Mesenchymal stem cell (in vitro differentiated cells and primary cell): ENCODE data around the gene MOSMO.

Source experiments
- DNase-seq: peaks from one replicate; pipeline ENCODE4 v3.0.0-alpha.2; 2013
- H2AFZ ChIP-seq: one replicate; pipeline ENCODE4 v1.6.1; 2013; ENCODE audit warnings: low read depth, mild to moderate bottlenecking, control low read depth, inconsistent platforms, low read length, moderate library complexity
- H2AK5ac ChIP-seq: 2 replicates; pipeline ENCODE4 v1.6.1; 2013; ENCODE audit warnings: low read length, moderate library complexity, mild to moderate bottlenecking, inconsistent platforms; ENCODE audit not compliant: severe bottlenecking
- H2BK120ac ChIP-seq: one replicate; pipeline ENCODE4 v1.6.1; 2013; ENCODE audit warnings: low read depth, mild to moderate bottlenecking, inconsistent platforms, low read length, moderate library complexity
- H2BK12ac ChIP-seq, 2 experiments: one replicate each; pipeline ENCODE4 v1.6.1; 2013; ENCODE audit warnings: inconsistent platforms in 2 of 2, low read length in 2 of 2, mild to moderate bottlenecking in 2 of 2, moderate library complexity in 2 of 2, control low read depth in 1 of 2
- H2BK15ac ChIP-seq: one replicate; pipeline ENCODE4 v1.6.1; 2013; ENCODE audit warnings: mild to moderate bottlenecking, low read depth, inconsistent platforms; ENCODE audit not compliant: poor library complexity, severe bottlenecking
- H2BK5ac ChIP-seq: 2 replicates; pipeline ENCODE4 v1.6.1; 2013; ENCODE audit warnings: low read depth, mild to moderate bottlenecking, low read length, control low read depth, inconsistent platforms; ENCODE audit not compliant: poor library complexity, severe bottlenecking
- H3K14ac ChIP-seq, 2 experiments: one replicate each; pipeline ENCODE4 v1.6.1; 2013; ENCODE audit warnings: inconsistent platforms in 2 of 2, low read length in 2 of 2, control low read depth in 1 of 2, mild to moderate bottlenecking in 1 of 2, moderate library complexity in 1 of 2
- H3K18ac ChIP-seq, 2 experiments: one replicate each; pipeline ENCODE4 v1.6.1; 2013; ENCODE audit warnings: inconsistent platforms in 2 of 2, low read length in 2 of 2, control low read depth in 1 of 2, low read depth in 1 of 2, mild to moderate bottlenecking in 1 of 2
- H3K23ac ChIP-seq, 2 experiments: one replicate each; pipeline ENCODE4 v1.6.1; 2013; ENCODE audit warnings: inconsistent platforms in 2 of 2, low read length in 2 of 2, mild to moderate bottlenecking in 2 of 2, moderate library complexity in 2 of 2, control low read depth in 1 of 2
- H3K27ac ChIP-seq: 2 replicates; pipeline ENCODE4 v1.5.1; 2013; ENCODE audit warnings: mild to moderate bottlenecking, moderate library complexity, low read length, control low read depth, inconsistent platforms; ENCODE audit not compliant: poor library complexity, severe bottlenecking
- H3K27me3 ChIP-seq, 2 experiments: 2 replicates each; pipeline versions ENCODE4 v1.6.1 to v1.7.0; 2013; ENCODE audit warnings: low read length in 2 of 2, mild to moderate bottlenecking in 2 of 2, moderate library complexity in 2 of 2, control low read depth in 1 of 2, inconsistent platforms in 1 of 2; ENCODE audit not compliant: control insufficient read depth in 1 of 2, insufficient read depth in 1 of 2
- H3K36me3 ChIP-seq, 2 experiments: 2 replicates each; pipeline versions ENCODE4 v1.6.1 to v1.7.0; 2013; ENCODE audit warnings: low read length in 2 of 2, control low read depth in 1 of 2, inconsistent platforms in 1 of 2, low read depth in 1 of 2, mild to moderate bottlenecking in 1 of 2; ENCODE audit not compliant: insufficient read depth in 2 of 2, control insufficient read depth in 1 of 2
- H3K4ac ChIP-seq, 2 experiments: one replicate each; pipeline ENCODE4 v1.6.1; 2013; ENCODE audit warnings: inconsistent platforms in 2 of 2, low read length in 2 of 2, mild to moderate bottlenecking in 2 of 2, moderate library complexity in 2 of 2, control low read depth in 1 of 2, low read depth in 1 of 2
- H3K4me1 ChIP-seq: 2 replicates; pipeline ENCODE4 v1.6.1; 2013; ENCODE audit warnings: low read depth, low read length, control low read depth; ENCODE audit not compliant: control insufficient read depth, insufficient read depth
- H3K4me2 ChIP-seq: 2 replicates; pipeline ENCODE4 v1.6.1; 2013; ENCODE audit warnings: low read length, mild to moderate bottlenecking, inconsistent platforms; ENCODE audit not compliant: poor library complexity, severe bottlenecking
- H3K4me3 ChIP-seq, 2 experiments: 2 replicates each; pipeline versions ENCODE4 v1.5.1 to v1.7.0; 2013; ENCODE audit warnings: low read length in 2 of 2, mild to moderate bottlenecking in 2 of 2, control low read depth in 1 of 2, low read depth in 1 of 2; ENCODE audit not compliant: insufficient read depth in 1 of 2
- H3K79me1 ChIP-seq: replicated peaks from 2 replicates; pipeline ENCODE4 v1.6.1; 2013; ENCODE audit warnings: mild to moderate bottlenecking, control low read depth, low read length, inconsistent platforms; ENCODE audit not compliant: poor library complexity, severe bottlenecking
- H3K9ac ChIP-seq: 2 replicates; pipeline ENCODE4 v1.7.0; 2013; ENCODE audit warnings: mild to moderate bottlenecking, low read length, moderate library complexity
- H3K9me3 ChIP-seq: 2 replicates; pipeline ENCODE4 v1.7.0; 2013; ENCODE audit warnings: mild to moderate bottlenecking, low read length; ENCODE audit not compliant: control insufficient read depth
- H4K8ac ChIP-seq: one replicate; pipeline ENCODE4 v1.6.1; 2013; ENCODE audit warnings: inconsistent platforms, mild to moderate bottlenecking, low read length, moderate library complexity
- H4K91ac ChIP-seq: one replicate; pipeline ENCODE4 v1.6.1; 2013; ENCODE audit warnings: mild to moderate bottlenecking, low read length, inconsistent platforms
- WGBS: methylation state at CpG from one replicate; pipeline ENCODE4 v1.1.7; 2013; ENCODE audit warnings: mixed read lengths; 5-methylcytosine and 5-hydroxymethylcytosine counted together

The MOSMO gene

GRCh38 chr16:22116095-22116700 lies 108.3 kb downstream of the MOSMO start:
- H3K9ac ChIP-seq = no peak overlapping the region
- WGBS = 85% methylated on average over 2 of the region's 2 CpGs
- H3K18ac ChIP-seq = no peak overlapping the region
- no peaks in the 10 kb centered on the region for H3K36me3 ChIP-seq
- H3K79me1 ChIP-seq = no peaks in the 10 kb centered on the region
- no peak overlapping the region for H2BK5ac ChIP-seq
- no peak overlapping the region for H2AFZ ChIP-seq
- no peak overlapping the region for H2BK15ac ChIP-seq
- H3K14ac ChIP-seq = no peak overlapping the region
- H3K23ac ChIP-seq = no peak overlapping the region
- H3K4me3 ChIP-seq = no peak overlapping the region
- H3K4me2 ChIP-seq = no peak overlapping the region
- H2BK12ac ChIP-seq = no peak overlapping the region
- no peak overlapping the region for H3K27ac ChIP-seq
- H3K9me3 ChIP-seq = no peaks in the 10 kb centered on the region
- H2BK120ac ChIP-seq = no peak overlapping the region
- H3K27me3 ChIP-seq = peaks cover 3 to 9% of the 10 kb centered on the region in 2 experiments
- H3K4ac ChIP-seq = no peak overlapping the region
- DNase-seq = no peak
- no peak overlapping the region for H4K91ac ChIP-seq
- H3K4me1 ChIP-seq = no peaks in the 10 kb centered on the region
- no peak overlapping the region for H4K8ac ChIP-seq
- H2AK5ac ChIP-seq = no peak overlapping the region

- H3K23ac ChIP-seq = no peak overlapping the region
- WGBS = 76% methylated on average over 2 of the region's 2 CpGs
Observed at GRCh38 chr16:22117609-22118008, 109.7 kb downstream of the MOSMO start.

GRCh38 chr16:22120440-22120839 lies 112.5 kb downstream of the MOSMO start:
- no peak for DNase-seq
- H3K4me2 ChIP-seq = no peak overlapping the region
- H3K4me1 ChIP-seq = no peaks in the 10 kb centered on the region
- H2AK5ac ChIP-seq = no peak overlapping the region
- H4K8ac ChIP-seq = no peak overlapping the region
- no peak overlapping the region for H3K18ac ChIP-seq
- 61% methylated on average over 2 of the region's 3 CpGs for WGBS
- H3K27me3 ChIP-seq = peaks cover 5 to 11% of the 10 kb centered on the region in 2 experiments
- H2BK120ac ChIP-seq = no peak overlapping the region
- no peak overlapping the region for H3K27ac ChIP-seq
- H2BK5ac ChIP-seq = no peak overlapping the region
- H3K79me1 ChIP-seq = no peaks in the 10 kb centered on the region
- no peak overlapping the region for H2BK12ac ChIP-seq
- H3K9ac ChIP-seq = no peak overlapping the region
- H3K4me3 ChIP-seq = no peak overlapping the region
- H4K91ac ChIP-seq = no peak overlapping the region
- no peak overlapping the region for H3K23ac ChIP-seq
- H3K14ac ChIP-seq = no peak overlapping the region
- H2BK15ac ChIP-seq = no peak overlapping the region
- H3K9me3 ChIP-seq = no peaks in the 10 kb centered on the region
- H3K4ac ChIP-seq = no peak overlapping the region
- H2AFZ ChIP-seq = no peak overlapping the region
- H3K36me3 ChIP-seq = no peaks in the 10 kb centered on the region

More at GRCh38 chr16:22117609-22118008, 109.7 kb downstream of the MOSMO start:
- no peak overlapping the region for H2BK5ac ChIP-seq
- no peak overlapping the region for H3K4me3 ChIP-seq
- no peak overlapping the region for H3K14ac ChIP-seq
- no peak overlapping the region for H3K4ac ChIP-seq
- no peak overlapping the region for H2BK12ac ChIP-seq
- peaks cover 2 to 8% of the 10 kb centered on the region in 2 experiments for H3K27me3 ChIP-seq
- H4K8ac ChIP-seq = no peak overlapping the region
- no peak overlapping the region for H4K91ac ChIP-seq
- no peaks in the 10 kb centered on the region for H3K79me1 ChIP-seq
- no peaks in the 10 kb centered on the region for H3K36me3 ChIP-seq
- no peak overlapping the region for H3K4me2 ChIP-seq
- no peak overlapping the region for H2AK5ac ChIP-seq
- no peak overlapping the region for H3K18ac ChIP-seq
- no peak overlapping the region for H2AFZ ChIP-seq
- H3K9me3 ChIP-seq = no peaks in the 10 kb centered on the region
- H2BK15ac ChIP-seq = no peak overlapping the region
- H3K4me1 ChIP-seq = no peaks in the 10 kb centered on the region
- no peak for DNase-seq
- H3K27ac ChIP-seq = no peak overlapping the region
- H2BK120ac ChIP-seq = no peak overlapping the region
- no peak overlapping the region for H3K9ac ChIP-seq

- Histone ChIP-seq H3K27ac (no peak overlapping the region), H3K18ac (no peak overlapping the region), H4K91ac (no peak overlapping the region), H2BK5ac (no peak overlapping the region), H2BK15ac (no peak overlapping the region), H3K4me3 (no peak overlapping the region), H3K9ac (no peak overlapping the region), H2BK12ac (no peak overlapping the region), H3K79me1 (no peaks in the 10 kb centered on the region), H3K9me3 (no peaks in the 10 kb centered on the region), H3K36me3 (no peaks in the 10 kb centered on the region), H3K4me1 (no peaks in the 10 kb centered on the region), H3K4ac (no peak overlapping the region), H2AFZ (no peak overlapping the region), H3K23ac (no peak overlapping the region), H3K27me3 (peaks cover 5 to 11% of the 10 kb centered on the region in 2 experiments), H2BK120ac (no peak overlapping the region), H4K8ac (no peak overlapping the region), H3K14ac (no peak overlapping the region), H2AK5ac (no peak overlapping the region), H3K4me2 (no peak overlapping the region)
- DNase-seq = no peak
Observed at GRCh38 chr16:22122239-22122638, 114.3 kb downstream of the MOSMO start.
